Kidney glomerular epithelial cell (primary cell): ENCODE data around the gene FAH.

Experiments used
- DNase-seq: peaks from one replicate; lab custom pipeline; 2025; lab: John Stamatoyannopoulos, UW

FAH gene

DNA sequence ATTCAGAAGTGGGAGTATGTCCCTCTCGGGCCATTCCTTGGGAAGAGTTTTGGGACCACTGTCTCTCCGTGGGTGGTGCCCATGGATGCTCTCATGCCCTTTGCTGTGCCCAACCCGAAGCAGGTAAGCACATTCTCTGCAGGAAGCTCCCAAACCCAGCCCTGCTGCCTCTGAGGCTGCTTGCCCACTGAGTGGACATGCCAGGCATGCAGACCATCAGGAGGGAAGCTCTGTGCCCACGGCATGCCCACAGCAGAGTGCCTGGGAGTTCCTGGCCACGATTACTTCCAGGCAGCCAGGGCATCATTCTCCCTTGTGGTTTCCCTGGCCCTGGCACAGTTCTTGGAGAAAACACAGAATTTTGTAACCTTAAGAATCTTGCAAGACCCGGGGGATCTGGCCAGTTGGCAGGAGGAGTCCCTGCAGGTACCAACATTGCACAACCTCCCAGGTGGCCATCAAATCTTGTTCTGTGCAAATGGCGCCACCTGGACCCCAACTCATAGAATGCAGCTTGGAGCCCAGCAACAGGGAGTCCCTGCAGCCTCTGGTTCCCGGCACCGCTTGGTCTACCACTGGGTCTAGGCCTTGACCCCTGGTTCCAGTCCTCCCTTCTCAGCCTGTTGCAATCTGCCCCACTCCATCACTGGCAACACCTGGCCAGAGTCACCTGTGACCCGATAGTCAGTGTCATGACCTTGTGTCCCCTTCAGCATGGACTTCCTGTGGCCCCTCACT lies 20.4 kb downstream of the FAH start:
- DNase-seq: peak; percentile 57

DNA sequence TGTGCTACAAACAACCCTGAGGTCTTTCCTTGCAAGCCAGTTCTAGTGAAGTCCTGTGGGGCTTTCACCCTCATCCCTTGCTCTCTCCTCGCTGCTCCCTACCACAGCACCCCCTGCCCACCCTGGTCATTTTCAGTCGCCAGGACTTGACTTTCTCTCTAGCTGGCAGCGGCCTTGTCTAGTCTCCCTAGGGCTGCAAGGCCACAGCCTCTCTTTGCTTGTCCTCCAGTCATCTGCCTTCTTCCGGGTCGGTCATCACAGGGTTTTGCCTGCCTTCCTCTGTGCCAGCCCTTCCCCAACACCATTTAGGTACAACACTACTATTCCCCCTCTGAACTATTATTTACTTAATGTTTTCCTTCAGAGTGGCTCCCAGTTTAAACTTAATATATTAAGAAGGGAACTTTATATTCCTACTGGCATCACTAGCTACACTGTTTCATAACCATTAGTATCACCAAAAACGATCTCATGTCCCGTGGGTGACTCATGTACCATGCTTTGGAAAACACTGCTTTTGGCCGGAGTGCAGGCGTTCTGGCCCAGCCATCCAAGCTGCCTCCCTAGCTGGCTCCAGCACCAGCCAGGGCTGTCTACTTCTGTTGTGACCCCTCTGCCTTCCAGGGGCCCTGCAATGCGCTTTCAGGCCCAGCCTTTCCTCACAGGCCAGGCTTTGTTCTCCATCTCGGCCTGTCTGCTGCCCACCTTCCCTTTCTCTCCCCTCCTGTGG lies 21.4 kb downstream of the FAH start:
- no peak for DNase-seq

DNA sequence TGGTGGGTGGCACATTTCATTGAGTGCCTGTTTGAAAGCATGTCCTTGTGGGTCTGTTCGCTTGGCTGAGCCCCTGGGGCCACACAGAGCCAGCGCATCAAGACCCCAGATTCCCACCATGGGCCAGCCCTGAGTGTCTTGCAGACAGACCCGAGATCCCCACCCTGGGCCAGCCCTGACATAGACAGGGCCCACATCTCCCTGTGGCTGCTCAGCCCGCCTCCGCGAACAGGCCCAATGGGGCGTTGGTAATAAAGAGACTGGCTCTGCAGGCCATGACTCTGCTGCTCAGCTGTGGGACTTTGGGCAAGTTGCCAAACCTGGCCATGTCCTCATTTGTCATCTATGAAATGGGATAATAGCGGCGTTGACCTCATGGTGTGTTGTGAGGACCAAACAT lies 22.6 kb downstream of the FAH start:
- no peak for DNase-seq

DNA sequence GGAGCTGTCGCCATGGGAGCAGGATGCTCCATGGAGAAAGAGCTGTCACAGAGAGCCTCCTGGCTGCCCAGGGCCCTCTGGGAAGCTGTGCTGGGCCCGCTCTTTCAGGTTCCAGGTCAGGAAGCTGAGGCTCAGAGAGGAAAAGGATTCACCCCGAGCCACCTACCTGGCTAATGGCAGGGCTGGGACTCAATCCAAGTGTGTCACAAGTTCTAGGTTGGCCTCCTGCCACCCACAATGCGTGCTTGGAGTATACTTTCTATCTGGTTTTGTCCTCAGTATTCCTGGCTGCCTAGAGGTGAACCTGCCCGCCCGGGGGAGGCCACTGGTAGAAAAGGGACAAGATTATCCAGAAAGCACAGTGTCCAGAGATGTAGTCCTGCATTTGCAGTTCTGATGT lies 23.6 kb downstream of the FAH start:
- no peak for DNase-seq

DNA sequence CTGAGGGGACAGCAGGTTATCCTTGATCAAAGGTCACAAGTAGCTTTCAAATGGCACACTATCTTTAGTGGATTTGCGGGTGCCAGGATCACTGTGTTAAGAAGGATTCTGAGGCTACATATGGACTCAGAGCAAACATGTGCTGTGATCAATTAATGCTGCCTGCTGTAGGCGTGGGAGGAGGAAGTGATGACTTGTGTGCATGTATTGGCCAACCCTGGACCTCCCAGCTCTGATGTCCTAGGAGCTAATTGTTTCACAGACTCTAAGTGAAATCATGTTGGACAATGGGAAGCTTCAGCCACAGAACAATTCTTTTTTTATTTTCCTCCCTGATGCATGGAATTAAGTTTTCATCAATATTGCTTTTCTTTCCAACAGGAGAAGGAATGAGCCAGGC lies 24.4 kb downstream of the FAH start:
- DNase-seq: no peak

DNA sequence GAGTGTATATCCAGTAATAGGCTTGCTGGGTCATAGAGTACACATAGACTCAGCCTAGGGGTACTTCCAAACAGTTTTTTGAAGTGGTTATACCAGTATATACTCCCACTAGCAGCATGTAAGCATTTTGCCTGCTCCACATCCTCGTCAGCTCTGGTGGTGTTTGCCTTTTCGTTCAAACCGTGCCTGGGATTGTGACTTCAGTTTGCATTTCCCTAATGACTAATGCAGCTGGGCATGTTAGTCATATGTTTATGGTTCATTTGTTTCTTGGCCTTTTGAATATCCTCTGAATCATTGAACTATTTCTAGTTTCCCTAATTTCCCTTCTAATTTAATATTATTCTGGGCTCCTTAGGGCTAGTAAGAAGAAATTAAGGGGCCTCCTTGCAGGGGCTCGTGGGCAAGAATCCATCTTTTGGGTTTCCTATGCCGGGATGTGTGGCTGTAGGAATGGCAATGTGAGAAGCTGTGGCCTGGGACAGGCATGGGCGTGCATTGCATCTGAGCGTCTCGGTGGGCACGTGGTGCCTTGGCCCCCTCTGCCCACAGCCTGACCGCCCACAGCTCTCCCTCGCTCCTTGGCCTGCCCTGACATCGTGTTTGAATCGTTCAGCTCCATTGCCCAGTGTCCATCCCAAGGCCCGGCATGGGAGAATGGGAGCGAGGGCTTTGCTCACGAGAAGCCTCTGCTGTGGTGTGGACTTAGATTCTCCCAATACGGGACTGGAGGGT lies 26.4 kb downstream of the FAH start:
- peak; percentile 93 for DNase-seq

DNA sequence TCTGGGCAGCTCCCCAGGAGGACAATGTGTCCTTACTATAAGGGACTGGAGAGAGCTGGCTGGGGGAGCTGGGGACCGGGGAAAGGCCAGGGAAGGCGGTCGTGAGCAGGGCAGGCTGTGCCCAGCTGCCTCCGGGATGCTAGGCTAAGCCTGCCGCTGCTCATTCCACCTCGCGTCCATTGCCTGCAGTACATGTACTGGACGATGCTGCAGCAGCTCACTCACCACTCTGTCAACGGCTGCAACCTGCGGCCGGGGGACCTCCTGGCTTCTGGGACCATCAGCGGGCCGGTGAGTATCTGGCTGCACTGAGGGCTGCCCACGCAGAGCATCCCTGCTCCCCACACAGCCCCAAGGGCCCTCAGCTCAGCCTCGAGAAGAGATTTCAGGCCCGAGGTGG lies 27.1 kb downstream of the FAH start:
- no peak for DNase-seq

DNA sequence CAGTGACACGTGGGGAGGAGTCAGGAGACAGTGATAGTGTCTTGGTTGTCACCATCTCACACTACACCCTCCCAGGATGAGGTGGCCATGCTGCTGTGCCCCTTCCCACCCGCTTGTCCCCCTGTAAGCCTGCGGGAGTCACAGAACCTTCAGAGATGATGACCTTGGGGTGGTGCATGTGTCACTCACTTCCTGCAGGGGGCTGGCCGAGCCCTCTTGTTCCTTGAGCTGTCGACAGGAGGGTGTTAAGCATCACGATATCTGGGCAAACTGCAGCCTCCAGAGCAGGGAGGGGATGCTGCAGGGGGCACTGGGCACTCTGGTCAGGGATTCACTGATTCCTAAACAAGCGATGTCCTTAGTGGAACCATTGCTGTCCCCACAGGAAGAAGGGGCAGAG lies 27.7 kb downstream of the FAH start:
- DNase-seq: no peak

DNA sequence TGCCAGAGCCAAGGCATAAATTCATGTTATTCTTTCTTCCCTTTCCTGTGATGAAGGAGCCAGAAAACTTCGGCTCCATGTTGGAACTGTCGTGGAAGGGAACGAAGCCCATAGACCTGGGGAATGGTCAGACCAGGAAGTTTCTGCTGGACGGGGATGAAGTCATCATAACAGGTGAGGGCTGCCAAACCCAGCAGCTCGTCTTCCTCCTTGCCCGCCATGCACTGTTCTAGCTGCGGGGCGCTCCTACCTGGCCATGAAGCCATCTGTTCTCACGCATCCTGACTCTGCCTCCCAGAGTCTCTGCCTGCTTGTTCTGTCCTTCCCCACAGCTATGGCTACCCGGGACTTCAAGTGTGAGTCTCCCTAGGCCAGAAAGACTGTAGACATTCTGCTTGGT lies 28.2 kb downstream of the FAH start:
- DNase-seq: no peak

DNA sequence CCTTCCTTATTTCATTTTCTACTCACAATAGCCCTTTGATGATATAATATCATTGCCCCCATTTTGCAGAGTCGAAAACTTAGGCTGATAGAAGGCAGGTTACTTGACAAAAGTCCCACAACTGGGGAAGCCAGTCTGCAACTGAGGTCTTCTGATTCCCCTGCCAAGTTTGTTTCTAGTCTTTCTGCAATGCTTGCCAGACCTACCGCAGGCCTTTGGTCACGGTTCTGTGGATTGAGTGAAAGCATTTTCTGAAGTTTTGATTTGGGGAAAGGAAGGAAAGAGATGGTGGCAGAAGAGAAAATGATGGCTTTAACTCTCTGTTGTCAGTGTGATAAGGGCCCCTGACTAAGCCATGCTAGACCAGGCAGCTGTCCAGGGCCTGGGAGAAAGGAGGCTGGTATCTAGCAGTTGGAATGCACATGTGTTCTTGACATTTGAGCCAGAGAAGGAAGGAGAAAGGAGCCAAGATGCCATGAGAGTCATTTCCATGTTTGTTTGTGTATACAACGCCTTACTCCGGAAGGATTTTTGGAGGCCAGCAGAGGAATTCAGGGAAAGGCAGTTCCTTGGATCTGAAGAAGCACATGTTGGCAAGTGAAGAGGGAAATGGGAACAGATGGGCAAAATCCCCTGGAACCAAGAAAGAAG lies 29.9 kb downstream of the FAH start:
- DNase-seq: no peak

DNA sequence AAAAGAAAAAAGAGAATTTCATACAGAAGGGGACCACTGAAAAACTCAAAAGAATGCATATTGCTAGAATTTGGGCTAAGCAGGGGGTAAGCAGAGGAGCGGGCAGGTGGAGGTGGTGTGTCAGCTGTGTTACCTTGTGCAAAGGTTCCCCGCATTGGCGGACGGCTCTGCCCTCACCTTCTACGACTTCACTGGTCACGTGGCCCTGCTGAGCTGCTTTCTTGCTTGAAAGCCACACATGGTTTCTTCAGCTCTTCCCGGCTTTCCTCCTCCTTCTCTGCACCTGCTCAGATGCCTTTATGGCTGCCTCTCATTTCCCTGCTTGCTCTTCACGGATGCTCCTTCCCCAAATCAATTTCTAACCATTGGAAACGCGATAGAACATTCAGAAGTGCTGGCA lies 30.5 kb downstream of the FAH start:
- DNase-seq: no peak

DNA sequence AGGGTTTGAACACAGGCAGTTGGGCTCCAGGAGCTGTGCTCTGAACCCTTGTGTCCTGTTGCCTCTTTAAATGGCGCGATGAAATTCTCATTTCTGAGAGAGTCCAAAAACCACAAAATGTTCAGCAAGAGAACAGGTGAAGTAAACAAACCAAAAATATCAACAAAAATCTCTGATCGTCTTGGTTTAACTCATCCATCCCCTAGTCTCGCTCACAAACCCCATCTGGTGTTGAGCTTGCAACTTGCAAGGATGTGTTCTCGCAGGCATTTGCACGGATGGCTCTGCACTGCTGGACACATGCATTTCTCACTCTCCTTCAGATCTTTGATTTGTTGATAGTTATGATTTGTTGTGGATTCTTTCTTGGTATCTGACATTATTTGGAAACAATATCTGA lies 31.1 kb downstream of the FAH start:
- DNase-seq: no peak

DNA sequence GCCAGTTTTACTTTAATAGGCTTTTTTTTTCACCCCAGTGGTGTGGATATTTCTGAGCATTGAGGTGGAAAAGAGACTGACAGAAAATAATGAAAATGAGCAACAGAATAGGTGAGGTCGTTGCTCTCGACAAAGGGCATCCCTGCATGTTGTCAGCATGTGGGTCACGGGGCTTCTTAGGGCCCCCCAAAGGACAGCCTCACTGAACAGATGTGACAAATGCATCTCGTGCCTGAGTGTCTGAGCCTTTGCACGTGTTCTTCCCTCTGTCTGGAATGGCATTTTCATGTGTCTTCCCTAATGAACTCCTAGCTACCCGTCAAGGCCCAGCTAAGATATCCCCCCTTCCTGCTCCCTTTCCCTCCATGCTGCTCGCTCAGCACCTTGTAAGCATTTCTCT lies 31.8 kb downstream of the FAH start:
- no peak for DNase-seq

DNA sequence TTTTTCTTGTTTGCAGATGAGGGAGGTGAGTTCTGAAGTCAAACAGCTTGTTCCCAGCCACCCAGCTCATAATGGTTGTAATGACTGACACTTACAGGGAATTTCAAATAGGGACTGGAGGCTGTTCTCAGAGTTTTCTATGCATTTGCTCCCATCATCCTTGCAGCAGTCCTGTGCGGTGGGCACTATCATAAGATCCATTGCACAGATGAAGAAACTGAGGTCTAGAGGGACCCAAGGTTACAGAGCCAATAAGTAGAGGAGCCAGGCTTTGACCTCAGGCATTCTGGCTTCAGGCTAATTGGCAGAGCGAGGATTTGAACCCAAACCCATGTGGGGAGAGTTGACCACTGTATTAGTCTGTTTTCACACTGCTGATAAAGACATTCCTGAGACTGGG lies 32.4 kb downstream of the FAH start:
- no peak for DNase-seq

DNA sequence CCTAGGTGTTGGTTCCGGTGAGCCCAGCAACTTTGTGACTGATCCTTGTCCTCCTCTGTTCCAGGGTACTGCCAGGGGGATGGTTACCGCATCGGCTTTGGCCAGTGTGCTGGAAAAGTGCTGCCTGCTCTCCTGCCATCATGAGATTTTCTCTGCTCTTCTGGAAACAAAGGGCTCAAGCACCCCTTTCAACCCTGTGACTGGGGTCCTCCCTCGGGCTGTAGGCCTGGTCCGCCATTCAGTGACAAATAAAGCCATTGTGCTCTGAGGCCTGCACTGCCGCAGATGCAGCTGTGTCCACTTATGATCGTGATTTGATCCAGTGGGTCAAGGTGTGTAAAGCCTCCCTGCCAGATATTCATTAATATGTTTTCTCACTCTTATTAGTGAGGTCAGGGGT lies 33.3 kb downstream of the FAH start:
- DNase-seq: no peak

DNA sequence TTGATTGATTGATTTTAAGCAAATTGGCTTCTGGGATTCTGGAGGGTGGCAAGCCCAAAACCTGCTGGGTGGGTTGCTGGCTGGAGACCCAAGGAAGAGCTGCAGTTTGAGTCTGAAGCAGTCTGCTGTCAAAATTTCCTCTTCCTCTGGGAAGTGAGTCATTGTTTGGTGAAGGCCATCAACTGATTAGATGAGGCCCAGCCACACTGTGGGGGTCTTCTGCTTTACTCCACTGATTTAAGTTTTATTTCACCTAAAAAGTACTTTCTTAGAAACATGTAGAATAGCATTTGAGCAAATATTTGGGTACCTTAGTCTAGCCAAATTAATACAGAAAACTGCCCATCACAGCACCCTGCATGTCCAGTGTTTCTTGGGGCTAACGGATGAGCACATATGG lies 33.8 kb downstream of the FAH start:
- DNase-seq: no peak

DNA sequence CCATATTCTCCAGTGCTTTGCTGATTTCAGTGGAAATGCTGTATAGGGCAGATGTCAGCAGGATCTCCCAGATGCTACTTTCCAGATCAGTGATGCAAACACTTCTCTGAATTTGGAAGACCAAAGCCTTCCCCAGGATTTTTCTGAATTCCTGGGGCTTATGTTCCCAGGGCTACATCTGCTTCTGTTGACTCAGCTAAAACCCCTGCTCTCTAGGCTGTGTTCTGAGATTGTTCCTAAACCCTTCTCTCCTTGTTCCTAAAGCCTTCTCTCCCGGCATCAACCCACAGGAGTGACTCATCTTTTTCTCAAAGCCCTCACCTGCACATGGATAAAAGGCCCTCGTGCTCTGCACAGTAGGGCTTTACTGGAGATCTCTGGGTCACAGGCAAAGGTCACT lies 35.5 kb downstream of the FAH start:
- DNase-seq: no peak

DNA sequence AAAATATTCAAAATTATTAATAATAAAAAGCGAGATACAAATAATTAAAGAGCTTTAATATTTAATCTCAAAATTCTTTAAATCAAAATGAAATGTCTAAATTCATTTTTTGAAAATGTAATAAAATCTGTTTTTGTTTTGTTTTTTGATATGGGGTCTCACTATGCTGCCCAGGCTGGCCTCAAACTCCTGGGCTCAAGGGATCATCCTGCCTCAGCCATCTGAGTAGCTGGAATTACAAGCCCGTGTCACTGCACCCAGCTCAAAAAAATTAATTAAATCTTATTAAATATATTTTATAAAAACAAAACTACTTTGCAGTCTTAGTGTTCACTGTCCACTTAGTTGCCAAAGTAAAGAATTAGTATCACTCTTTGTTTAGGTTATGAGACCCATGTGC lies 38.4 kb downstream of the FAH start:
- DNase-seq: no peak

DNA sequence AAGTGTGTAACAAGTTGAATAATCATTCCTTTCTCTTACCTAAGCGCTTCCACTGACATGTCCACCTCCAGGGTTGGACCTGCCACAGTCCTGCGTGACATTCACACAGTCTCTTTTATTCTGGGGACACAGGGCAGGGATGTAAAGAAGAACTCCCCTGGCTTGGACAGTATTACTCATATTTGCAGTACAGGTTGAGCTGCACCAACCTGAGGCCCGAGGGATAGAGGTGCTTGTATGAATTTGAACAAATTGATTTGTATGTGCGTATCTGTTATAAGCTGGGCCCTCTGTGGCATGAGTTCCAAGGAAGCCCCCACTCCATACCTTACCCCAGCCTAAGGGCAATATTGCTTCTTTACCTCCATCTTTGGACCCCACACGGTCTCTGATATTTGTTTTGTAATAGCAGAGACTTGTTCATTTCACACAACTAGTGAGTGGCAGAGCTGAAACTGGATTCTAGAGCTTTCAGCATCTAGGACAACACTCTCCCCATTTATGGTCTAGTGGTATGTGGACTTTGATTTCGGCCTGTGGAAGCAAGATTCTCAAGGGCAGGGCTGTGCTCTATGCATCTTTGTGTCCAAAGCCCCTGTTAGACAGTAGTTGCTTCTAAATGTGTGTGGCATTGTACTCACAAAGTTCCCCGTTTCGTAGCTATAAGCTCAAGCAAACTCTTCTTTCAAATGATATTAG lies 39.2 kb downstream of the FAH start:
- no peak for DNase-seq

DNA sequence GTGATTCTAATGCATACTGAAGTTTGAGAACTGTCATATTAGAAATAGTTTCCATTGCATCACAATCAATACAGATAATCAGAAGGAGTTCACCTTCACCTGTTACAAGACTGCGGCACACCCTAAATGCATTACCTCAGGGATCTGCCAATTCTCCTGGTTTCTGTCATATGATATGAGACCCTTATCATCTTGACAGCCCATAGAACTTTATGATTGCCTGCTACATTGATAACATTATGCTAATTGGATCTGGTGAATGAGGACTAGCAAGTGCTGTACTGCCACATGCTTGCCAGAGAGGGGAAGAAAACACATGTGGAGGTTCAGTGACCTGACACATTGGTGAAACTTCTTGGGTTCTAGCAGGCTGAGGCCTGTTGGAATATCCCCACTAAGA lies 41.4 kb downstream of the FAH start:
- no peak for DNase-seq

DNA sequence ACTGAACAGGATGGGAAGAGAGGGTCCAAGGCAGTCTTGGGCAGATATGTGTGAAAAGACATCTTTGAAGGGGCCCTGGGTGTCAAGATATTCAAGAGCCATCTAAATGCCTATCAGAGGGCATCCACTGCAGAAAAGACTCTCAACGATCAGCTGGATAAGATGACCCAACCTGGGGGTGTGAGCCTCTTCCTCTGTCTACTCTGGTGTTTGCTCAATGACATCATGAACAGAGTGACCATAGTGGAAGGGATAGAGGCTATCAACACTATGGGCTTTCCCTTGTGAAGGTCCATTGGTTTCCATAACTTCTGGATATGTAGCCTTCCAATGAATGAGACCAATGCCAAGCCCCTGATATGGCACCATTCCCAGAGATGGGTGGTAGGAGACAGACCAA lies 42.1 kb downstream of the FAH start:
- no peak for DNase-seq

DNA sequence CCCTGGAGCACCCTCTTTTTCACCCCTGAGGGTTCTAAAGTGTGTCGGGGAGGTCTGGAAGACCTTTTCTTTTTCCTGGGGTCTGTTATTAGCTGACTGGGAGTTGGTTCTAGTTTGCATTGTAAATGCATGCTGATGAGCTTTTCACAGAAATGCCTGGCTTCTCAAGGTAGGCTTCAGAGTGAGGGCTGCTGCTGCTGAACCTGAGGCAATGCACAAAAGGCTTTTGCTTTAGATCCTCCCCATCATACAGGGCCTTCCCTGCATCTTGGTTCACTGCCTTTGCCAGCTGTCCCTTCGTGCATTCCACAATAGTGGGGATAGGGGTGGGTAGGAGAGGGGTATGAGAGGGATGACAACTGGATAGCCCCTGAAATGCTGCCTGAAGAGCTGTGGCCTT lies 46.6 kb downstream of the FAH start:
- no peak for DNase-seq
